OCI-LY3 (cell line): Measurements from ENCODE around the gene PRPF19.

Experiments used
- H2AFZ ChIP-seq: fragments of 200-600, 300-600 bp; shearing (Covaris generic); 2 replicates; pipeline ENCODE4 v1.6.0; 2014; ENCODE audit warnings: antibody characterized with exemption, low read depth, low read length
- H3K27ac ChIP-seq: fragments of 200-600, 300-600 bp; sonication (generic); 2 replicates; pipeline ENCODE4 v1.5.1; 2014; ENCODE audit warnings: mild to moderate bottlenecking, low read length, moderate library complexity, mixed read lengths
- H3K27me3 ChIP-seq: fragments of 200-600, 300-600 bp; sonication (generic); 2 replicates; pipeline ENCODE4 v1.6.1; 2014; ENCODE audit warnings: low read depth, low read length, mixed read lengths
- H3K36me3 ChIP-seq: fragments of 200-600, 300-600 bp; sonication (generic); replicated peaks from 2 replicates; pipeline ENCODE3; 2014; ENCODE audit warnings: low read depth, low read length, mixed read lengths
- H3K4me1 ChIP-seq: fragments of 300-600, 200-600 bp; sonication (generic); 2 replicates; pipeline ENCODE4 v1.6.1; 2014; ENCODE audit warnings: low read length, mixed read lengths
- H3K4me2 ChIP-seq: fragments of 200-600, 300-600 bp; sonication (generic); 2 replicates; pipeline ENCODE4 v1.6.1; 2014; ENCODE audit warnings: low read length, mixed read lengths
- H3K4me3 ChIP-seq: fragments of 300-600, 200-600 bp; sonication (generic); 2 replicates; pipeline ENCODE4 v1.5.1; 2014; ENCODE audit warnings: antibody characterized with exemption, mild to moderate bottlenecking, low read length, moderate library complexity
- H3K79me2 ChIP-seq: fragments of 300-600, 200-600 bp; shearing (Covaris generic); 2 replicates; pipeline ENCODE4 v1.6.1; 2014; ENCODE audit warnings: mild to moderate bottlenecking, low read length, mixed read lengths
- H3K9ac ChIP-seq: fragments of 300-600, 200-600 bp; shearing (Covaris generic); 2 replicates; pipeline ENCODE4 v1.6.0; 2014; ENCODE audit warnings: mild to moderate bottlenecking, low read length, moderate library complexity
- H3K9me3 ChIP-seq: fragments of 200-600, 300-600 bp; shearing (Covaris generic); 2 replicates; pipeline ENCODE4 v1.6.1; 2014; ENCODE audit warnings: low read length, mixed read lengths; ENCODE audit not compliant: insufficient read depth
- H4K20me1 ChIP-seq: fragments of 200-600, 300-600 bp; sonication (generic); 2 replicates; pipeline ENCODE4 v1.6.1; 2016; ENCODE audit warnings: low read length, mixed read lengths; ENCODE audit not compliant: insufficient read depth
- CTCF ChIP-seq: fragments of 200-600, 300-600 bp; sonication (generic); IDR thresholded peaks from 2 replicates; pipeline ENCODE4 v1.5.1; 2014; ENCODE audit warnings: antibody characterized with exemption, low read length, low read depth
- EZH2phosphoT487 ChIP-seq: fragments of 200-600 bp; shearing (Covaris generic); IDR thresholded peaks from 2 replicates; pipeline ENCODE4 v1.6.1; 2018; ENCODE audit warnings: antibody characterized with exemption, mixed run types, low read depth

PRPF19 gene

GRCh38 chr11:60928563-60929001 is 22.2 kb upstream of the PRPF19 start:
- Histone ChIP-seq H3K36me3 (peaks cover 13% of the 10 kb centered on the region), H3K9ac (no peak overlapping the region), H3K4me1 (peaks cover 49% of the 10 kb centered on the region), H2AFZ (no peak overlapping the region), H3K4me3 (no peak overlapping the region), H3K79me2 (no peaks in the 10 kb centered on the region), H3K9me3 (no peaks in the 10 kb centered on the region), H3K4me2 (no peak overlapping the region), H4K20me1 (no peaks in the 10 kb centered on the region), H3K27ac (no peak overlapping the region), H3K27me3 (no peaks in the 10 kb centered on the region)
- TF ChIP-seq EZH2phosphoT487 (no peak), CTCF (no peak)

GRCh38 chr11:60927600-60927999 is 21.2 kb upstream of the PRPF19 start:
- TF ChIP-seq EZH2phosphoT487 (no peak), CTCF (no peak)
- no peaks in the 10 kb centered on the region for H3K9me3 ChIP-seq
- H2AFZ ChIP-seq: no peak overlapping the region
- H3K79me2 ChIP-seq: no peaks in the 10 kb centered on the region
- no peak overlapping the region for H3K4me2 ChIP-seq
- peaks cover 20% of the 10 kb centered on the region for H3K36me3 ChIP-seq
- peaks cover 46% of the 10 kb centered on the region for H3K4me1 ChIP-seq
- H3K27ac ChIP-seq: no peak overlapping the region
- no peak overlapping the region for H3K4me3 ChIP-seq
- H3K27me3 ChIP-seq: no peaks in the 10 kb centered on the region
- H3K9ac ChIP-seq: no peak overlapping the region
- H4K20me1 ChIP-seq: no peaks in the 10 kb centered on the region

- Histone ChIP-seq H3K27me3 (no peaks in the 10 kb centered on the region), H3K4me2 (no peak overlapping the region), H3K4me1 (peaks cover 41% of the 10 kb centered on the region), H4K20me1 (no peaks in the 10 kb centered on the region), H3K4me3 (no peak overlapping the region), H3K36me3 (peaks cover 24% of the 10 kb centered on the region), H3K27ac (no peak overlapping the region), H3K9me3 (no peaks in the 10 kb centered on the region), H3K9ac (no peak overlapping the region), H3K79me2 (no peaks in the 10 kb centered on the region), H2AFZ (no peak overlapping the region)
- TF ChIP-seq EZH2phosphoT487: no peak
- TF ChIP-seq CTCF: no peak
These were observed 20.7 kb upstream of the PRPF19 start for GRCh38 chr11:60927061-60927592.

- no peak overlapping the region for H2AFZ ChIP-seq
- no peaks in the 10 kb centered on the region for H4K20me1 ChIP-seq
- no peak overlapping the region for H3K9ac ChIP-seq
- H3K27me3 ChIP-seq: no peaks in the 10 kb centered on the region
- no peak overlapping the region for H3K4me3 ChIP-seq
- TF ChIP-seq EZH2phosphoT487 (no peak), CTCF (no peak)
- H3K36me3 ChIP-seq: peaks cover 25% of the 10 kb centered on the region
- no peaks in the 10 kb centered on the region for H3K9me3 ChIP-seq
- no peaks in the 10 kb centered on the region for H3K79me2 ChIP-seq
- no peak overlapping the region for H3K27ac ChIP-seq
- peaks cover 35% of the 10 kb centered on the region for H3K4me1 ChIP-seq
- no peak overlapping the region for H3K4me2 ChIP-seq
These were observed 20.1 kb upstream of the PRPF19 start for GRCh38 chr11:60926500-60926899.
